SK-N-MC (cell line): ENCODE measurements around the gene MYO18A.

Experiments used
- DNase-seq: peaks from one replicate; pipeline ENCODE4 v3.0.0-alpha.2; 2011; ENCODE audit warnings: low read depth, low spot score
- H3K27ac ChIP-seq: fragments of 200-600 bp; sonication (generic); 2 replicates; pipeline ENCODE4 v1.5.1; 2016; ENCODE audit warnings: mixed run types
- H3K36me3 ChIP-seq: fragments of 200-600 bp; sonication (generic); 2 replicates; pipeline ENCODE4 v1.6.1; 2017; ENCODE audit warnings: antibody characterized with exemption, low read length, mixed read lengths; ENCODE audit not compliant: insufficient read depth
- H3K4me3 ChIP-seq: fragments of 200-600 bp; sonication (generic); 2 replicates; pipeline ENCODE4 v1.5.1; 2016
- H3K9ac ChIP-seq: fragments of 200-600 bp; sonication (generic); 2 replicates; pipeline ENCODE4 v1.8.0; 2017; ENCODE audit warnings: mixed run types, mixed read lengths; ENCODE audit not compliant: insufficient read length
- H3K9me3 ChIP-seq: fragments of 200-600 bp; sonication (generic); 2 replicates; pipeline ENCODE4 v1.6.1; 2017; ENCODE audit warnings: low read depth, mild to moderate bottlenecking, antibody characterized with exemption, low read length, moderate library complexity, mixed read lengths
- EZH2 ChIP-seq: fragments of 200-600 bp; sonication (generic); IDR thresholded peaks from one replicate; pipeline ENCODE4 v1.6.1; 2017; ENCODE audit warnings: antibody characterized with exemption
- FOXP2 ChIP-seq: optimal IDR thresholded peaks from 2 replicates; pipeline ENCODE3; 2011; ENCODE audit warnings: mild to moderate bottlenecking, moderate library complexity; ENCODE audit not compliant: insufficient read depth; ENCODE audit errors: extremely low read length, control extremely low read depth
- POLR2AphosphoS5 ChIP-seq: IDR thresholded peaks from 2 replicates; pipeline ENCODE4 v1.6.1; 2012; ENCODE audit warnings: mild to moderate bottlenecking, low read depth, low read length, borderline replicate concordance

Gene MYO18A

DNA sequence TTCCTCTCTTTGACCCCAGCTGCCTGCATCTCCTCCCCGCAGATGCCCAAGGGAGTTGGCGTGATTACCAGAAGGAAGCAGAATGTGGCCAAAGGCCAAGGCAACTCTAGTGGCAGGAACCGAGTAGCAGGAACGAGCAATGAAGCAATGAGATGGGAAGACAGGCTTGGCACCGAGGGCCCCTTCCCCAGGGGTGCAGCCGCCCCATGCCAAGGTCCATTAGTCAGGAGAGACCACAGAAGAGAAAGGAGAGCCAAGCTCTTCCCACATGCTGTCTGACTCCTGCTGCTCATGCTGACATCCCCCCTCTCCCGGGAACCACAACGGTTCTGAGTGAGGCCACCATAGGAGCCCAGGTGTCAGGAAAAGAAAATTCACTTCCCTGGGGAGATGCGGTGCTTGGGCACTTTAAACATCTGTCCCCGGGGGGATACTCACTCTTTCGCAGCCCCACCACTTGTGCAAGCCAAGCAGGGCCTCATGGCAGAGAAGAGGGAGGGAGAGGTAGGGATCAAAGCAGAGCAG, 67.4 kb downstream of the MYO18A start:
- H3K4me3 ChIP-seq, result no peak overlapping the region
- H3K36me3 ChIP-seq, result no peaks in the 10 kb centered on the region
- H3K27ac ChIP-seq, result no peak overlapping the region
- DNase-seq, result no peak
- TF ChIP-seq EZH2 (no peak), FOXP2 (no peak), POLR2AphosphoS5 (no peak)
- no peak overlapping the region for H3K9ac ChIP-seq
- no peaks in the 10 kb centered on the region for H3K9me3 ChIP-seq

- peak; percentile 26 for DNase-seq
- Histone ChIP-seq H3K9ac (no peak overlapping the region), H3K9me3 (no peaks in the 10 kb centered on the region), H3K36me3 (no peaks in the 10 kb centered on the region), H3K4me3 (no peak overlapping the region), H3K27ac (no peak overlapping the region)
- TF ChIP-seq EZH2 (no peak), POLR2AphosphoS5 (no peak), FOXP2 (no peak)
Measured at GRCh38 chr17:29111816-29112499, 68.2 kb downstream of the MYO18A start.

- no peak for DNase-seq
- TF ChIP-seq EZH2, result no peak
- TF ChIP-seq FOXP2, result no peak
- TF ChIP-seq POLR2AphosphoS5, result no peak
- Histone ChIP-seq H3K4me3 (no peak overlapping the region), H3K9ac (no peak overlapping the region), H3K36me3 (no peaks in the 10 kb centered on the region), H3K9me3 (no peaks in the 10 kb centered on the region), H3K27ac (no peak overlapping the region)
Measured at GRCh38 chr17:29110372-29110757, 69.8 kb downstream of the MYO18A start.

DNA sequence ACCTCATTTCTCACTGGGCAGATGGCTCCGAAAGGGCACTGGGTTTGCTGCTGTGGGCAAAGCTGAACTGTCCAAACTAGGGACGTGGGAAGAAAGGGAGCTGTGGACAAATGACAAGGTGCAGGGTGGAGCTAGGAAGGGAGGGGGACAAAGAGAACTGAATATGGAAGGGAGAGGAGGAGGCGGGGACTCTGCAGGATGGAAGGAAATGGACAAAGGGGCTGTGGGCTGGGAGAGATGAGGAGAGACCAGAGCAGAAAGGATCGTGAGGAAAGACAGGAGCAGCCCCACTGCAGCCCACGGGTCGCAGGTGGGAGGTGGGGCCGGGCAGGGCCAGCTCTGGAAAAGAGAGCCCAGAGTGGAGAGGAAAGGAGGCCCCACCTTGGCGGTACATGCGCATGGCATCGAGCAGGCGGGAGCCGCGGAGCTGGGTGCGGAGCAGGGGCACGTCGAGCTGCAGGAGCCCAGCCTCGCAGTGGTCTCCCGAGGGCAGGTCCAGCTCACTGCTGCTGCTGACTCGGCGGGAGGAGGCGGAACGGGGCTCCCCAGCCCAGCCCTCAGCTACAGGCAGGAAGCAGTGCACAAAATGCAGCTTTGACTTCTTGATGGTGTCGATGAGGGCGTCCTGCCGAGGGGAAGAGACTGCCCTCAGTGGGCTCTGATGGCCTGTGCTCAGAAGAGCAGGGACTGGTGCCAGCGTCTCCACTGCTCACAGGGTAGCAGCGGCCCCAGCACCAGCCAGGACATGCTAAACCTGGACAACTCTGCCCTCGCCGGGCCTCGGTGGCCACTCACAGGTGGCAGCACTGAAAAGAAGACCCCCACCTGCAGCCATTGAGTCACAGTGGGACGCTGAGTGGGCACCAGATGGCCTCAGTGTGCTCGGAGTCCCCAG, 70.5 kb downstream of the MYO18A start:
- Histone ChIP-seq H3K9ac (no peak overlapping the region), H3K36me3 (no peaks in the 10 kb centered on the region), H3K4me3 (no peak overlapping the region), H3K27ac (no peak overlapping the region), H3K9me3 (no peaks in the 10 kb centered on the region)
- DNase-seq, result no peak
- TF ChIP-seq FOXP2 (no peak), EZH2 (no peak), POLR2AphosphoS5 (no peak)

DNA sequence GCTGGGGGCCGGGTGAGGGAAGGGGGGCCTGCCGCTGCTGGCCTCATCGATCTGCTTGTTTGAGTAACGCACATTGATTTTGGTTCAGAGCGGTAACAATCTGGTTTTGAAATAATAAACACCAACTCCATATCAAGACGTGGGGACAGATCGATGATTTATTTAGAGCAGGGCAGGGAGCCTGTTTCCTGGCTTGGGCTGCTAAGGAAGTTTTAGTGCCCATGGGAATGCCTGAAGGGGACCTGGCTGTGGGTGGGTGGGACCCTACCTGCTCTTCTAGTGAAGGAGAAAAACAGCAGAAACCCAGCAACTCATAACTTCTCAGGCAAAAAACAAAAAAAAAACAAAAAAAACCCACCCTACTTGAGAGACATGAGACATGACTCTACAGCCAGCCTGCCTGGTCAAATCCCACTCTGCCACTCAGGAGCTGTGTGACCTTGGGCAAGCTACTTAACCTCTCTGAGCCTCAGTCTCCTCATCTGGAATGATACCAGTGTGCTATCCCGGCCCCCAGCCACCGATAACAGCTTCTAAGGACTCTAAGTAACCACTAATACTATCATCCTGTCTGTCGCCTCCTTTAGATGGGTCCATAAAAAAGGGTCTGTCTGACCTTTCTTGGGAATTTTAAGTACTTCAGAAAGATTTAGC, 71.2 kb downstream of the MYO18A start:
- Histone ChIP-seq H3K27ac (no peak overlapping the region), H3K9ac (no peak overlapping the region), H3K4me3 (no peak overlapping the region), H3K9me3 (no peaks in the 10 kb centered on the region), H3K36me3 (no peaks in the 10 kb centered on the region)
- TF ChIP-seq EZH2, result no peak
- TF ChIP-seq POLR2AphosphoS5, result no peak
- no peak for TF ChIP-seq FOXP2
- no peak for DNase-seq

- Histone ChIP-seq H3K4me3 (no peak overlapping the region), H3K36me3 (no peaks in the 10 kb centered on the region), H3K9me3 (no peaks in the 10 kb centered on the region), H3K27ac (no peak overlapping the region), H3K9ac (no peak overlapping the region)
- no peak for DNase-seq
- TF ChIP-seq POLR2AphosphoS5 (no peak), FOXP2 (no peak), EZH2 (no peak)
Measured at GRCh38 chr17:29107933-29108822, 72.0 kb downstream of the MYO18A start.

- no peak overlapping the region for H3K4me3 ChIP-seq
- H3K9ac ChIP-seq, result no peak overlapping the region
- DNase-seq, result no peak
- H3K36me3 ChIP-seq, result no peaks in the 10 kb centered on the region
- TF ChIP-seq EZH2 (no peak), POLR2AphosphoS5 (no peak), FOXP2 (no peak)
- H3K9me3 ChIP-seq, result no peaks in the 10 kb centered on the region
- H3K27ac ChIP-seq, result no peak overlapping the region
Measured at GRCh38 chr17:29107084-29107483, 73.1 kb downstream of the MYO18A start.
